Measurements from ENCODE around the gene PKNOX2. TPM values are rescaled to one million over a fixed set of nuclear protein-coding genes. Genes with fewer than 3 reads are reported as not detected.

The PKNOX2 gene
- total and polyA plus RNA-seq, 9 of the 15 experiments (the other 6 are each of a cell fraction or from before 2014, with no cell fraction given) = not detected

GRCh38 chr11:125263268-125263790, 98.8 kb downstream of the PKNOX2 start:
- ChIA-PET CTCF (ENCODE audit: low intra/inter-chr PET ratio) (no interaction called here), POLR2A (interaction anchor here (0.6 to 1.3 kb wide), 4 partner anchors 11 to 1557 kb away, joined by 3 to 4 read pairs (median 3); no protein-coding TSS in a partner anchor)
- DNase-seq (ENCODE audit: extremely low read depth in 1 of 4, low spot score in 3 of 4) (no peak), FAIRE-seq (no peak), ATAC-seq (peak; percentile 40; the same call in 2 of the 3 replicates)
- H3K27me3 ChIP-seq (ENCODE audit: control insufficient read depth in 2 of 2, insufficient read depth in 2 of 2, low read length in 2 of 2) = peaks cover 55 to 79% of the 10 kb centered on the region in 2 experiments
- 3% methylated on average over 28 of the region's 29 CpGs for WGBS (ENCODE audit: insufficient coverage, low coverage, missing lambda C conversion rate)
- TF ChIP-seq E2F6 (IDR thresholded peaks at IDR 0.05; ENCODE audit: borderline replicate concordance in 1 of 2, extremely low read depth in 1 of 2, insufficient read depth in 1 of 2, insufficient read length in 1 of 2, low read depth in 1 of 2, low read length in 1 of 2, poor library complexity in 1 of 2, severe bottlenecking in 1 of 2) (peak in 1 of 2 experiments; percentile 42), RFX1 (IDR thresholded peaks at IDR 0.05) (peak; percentile 79), MEIS2 (IDR thresholded peaks at IDR 0.05; ENCODE audit: partially characterized antibody) (no peak), RBBP5 (IDR thresholded peaks at IDR 0.05; ENCODE audit: borderline replicate concordance, insufficient read depth, low read length, poor library complexity, severe bottlenecking) (no peak)
- H3K9ac ChIP-seq (ENCODE audit: insufficient read depth in 1 of 2, low read depth in 2 of 2, low read length in 2 of 2) = no peak overlapping the region; a peak in 1 of 4 replicates
- no peaks in the 10 kb centered on the region for H3K79me2 ChIP-seq (ENCODE audit: control insufficient read depth, insufficient read depth, low read length)
- no TSS peak for BruUV-seq (replicated peaks)
- H3K36me3 ChIP-seq (ENCODE audit: control insufficient read depth, insufficient read depth, low read length) = no peaks in the 10 kb centered on the region
- intact Hi-C loops (cut with micrococcal nuclease) (no loop called here), in situ Hi-C loops (cut with MboI) (no loop called here)
- H2AFZ ChIP-seq (ENCODE audit: low read depth, low read length) = no peak overlapping the region
- H3K4me1 ChIP-seq (replicated peaks in 1 of 2; ENCODE audit: control insufficient read depth in 2 of 2, insufficient read depth in 2 of 2, low read length in 2 of 2) = peaks cover 0 to 6% of the 10 kb centered on the region in 2 experiments; a peak in 1 of 5 replicates
- H4K20me1 ChIP-seq (replicated peaks; ENCODE audit: control insufficient read depth, insufficient read depth, low read length) = peaks cover 6% of the 10 kb centered on the region
- no peaks in the 10 kb centered on the region for H3K9me3 ChIP-seq (replicated peaks; ENCODE audit: control insufficient read depth, insufficient read depth, low read depth, low read length)
- no peak overlapping the region for H3K4me3 ChIP-seq
- H3K9me1 ChIP-seq (ENCODE audit: control insufficient read depth, insufficient read depth, low read length) = no peaks in the 10 kb centered on the region
- no peak overlapping the region for H3K27ac ChIP-seq (ENCODE audit: extremely low read depth, low read depth, low read length)
- no peak overlapping the region for H3K4me2 ChIP-seq (ENCODE audit: insufficient read depth, low read length)
